Kidney epithelial cell (primary cell): ENCODE measurements around the gene NOL11. TPM values are rescaled to one million over a fixed set of nuclear protein-coding genes. Genes with fewer than 3 reads are reported as not detected.
"Not testable (repeated sequence)": the region's sequence is repeated elsewhere in the genome, so short reads cannot be mapped to it uniquely, and the experiment has no call there.

Experiments
- DNase-seq: peaks from one replicate; pipeline ENCODE4 v3.0.0-alpha.2; 2010; ENCODE audit warnings: low read depth
- H3K27me3 ChIP-seq: 2 replicates; pipeline ENCODE4 v1.6.0; 2011; ENCODE audit warnings: low read length; ENCODE audit not compliant: control insufficient read depth, insufficient read depth
- H3K36me3 ChIP-seq: 2 replicates; pipeline ENCODE4 v1.5.1; 2011; ENCODE audit warnings: low read length; ENCODE audit not compliant: control insufficient read depth, insufficient read depth
- H3K4me3 ChIP-seq: 2 replicates; pipeline ENCODE4 v1.5.1; 2011; ENCODE audit warnings: low read depth, mild to moderate bottlenecking, control low read depth, low read length
- total RNA-seq: library from RNA; depleted of rRNA; stranded (reverse); fragments of >200 nt; gene quantifications from 2 replicates; pipeline ENCODE4 v1.2.3, GENCODE V29; 2015
- TF ChIP-seq, protein P1 (sequence below): IDR thresholded peaks from 2 replicates; pipeline ENCODE4 v1.5.1; 2011; ENCODE audit warnings: mild to moderate bottlenecking, moderate library complexity, low read length, control low read depth, inconsistent platforms; ENCODE audit not compliant: insufficient read depth, poor library complexity, severe bottlenecking

The NOL11 gene
- total RNA-seq, 1 donor from 2014 or later: 35.8 TPM

DNA sequence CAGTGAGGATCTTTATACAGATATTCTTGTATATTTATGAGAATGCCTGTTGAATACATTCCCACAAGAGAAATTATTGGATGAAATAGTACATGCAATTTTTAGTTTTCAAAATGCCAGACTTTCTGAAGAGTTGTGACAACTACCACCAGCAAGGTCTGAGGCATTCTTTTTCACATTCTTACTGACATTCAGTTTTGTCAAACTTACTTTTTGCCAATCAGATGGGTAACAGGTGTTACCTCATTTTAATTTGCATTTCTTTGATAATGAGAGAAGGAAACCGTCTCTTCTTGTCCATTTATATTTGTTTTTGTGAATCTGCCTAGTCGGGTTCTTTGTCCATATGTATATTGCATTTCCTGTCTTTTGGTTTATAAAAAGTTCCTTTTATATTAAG lies 24.3 kb downstream of the NOL11 start:
- no peak for DNase-seq
- H3K36me3 ChIP-seq: no peaks in the 10 kb centered on the region
- TF ChIP-seq, protein P1, sequence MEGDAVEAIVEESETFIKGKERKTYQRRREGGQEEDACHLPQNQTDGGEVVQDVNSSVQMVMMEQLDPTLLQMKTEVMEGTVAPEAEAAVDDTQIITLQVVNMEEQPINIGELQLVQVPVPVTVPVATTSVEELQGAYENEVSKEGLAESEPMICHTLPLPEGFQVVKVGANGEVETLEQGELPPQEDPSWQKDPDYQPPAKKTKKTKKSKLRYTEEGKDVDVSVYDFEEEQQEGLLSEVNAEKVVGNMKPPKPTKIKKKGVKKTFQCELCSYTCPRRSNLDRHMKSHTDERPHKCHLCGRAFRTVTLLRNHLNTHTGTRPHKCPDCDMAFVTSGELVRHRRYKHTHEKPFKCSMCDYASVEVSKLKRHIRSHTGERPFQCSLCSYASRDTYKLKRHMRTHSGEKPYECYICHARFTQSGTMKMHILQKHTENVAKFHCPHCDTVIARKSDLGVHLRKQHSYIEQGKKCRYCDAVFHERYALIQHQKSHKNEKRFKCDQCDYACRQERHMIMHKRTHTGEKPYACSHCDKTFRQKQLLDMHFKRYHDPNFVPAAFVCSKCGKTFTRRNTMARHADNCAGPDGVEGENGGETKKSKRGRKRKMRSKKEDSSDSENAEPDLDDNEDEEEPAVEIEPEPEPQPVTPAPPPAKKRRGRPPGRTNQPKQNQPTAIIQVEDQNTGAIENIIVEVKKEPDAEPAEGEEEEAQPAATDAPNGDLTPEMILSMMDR: no peak
- no peaks in the 10 kb centered on the region for H3K27me3 ChIP-seq
- no peak overlapping the region for H3K4me3 ChIP-seq

DNA sequence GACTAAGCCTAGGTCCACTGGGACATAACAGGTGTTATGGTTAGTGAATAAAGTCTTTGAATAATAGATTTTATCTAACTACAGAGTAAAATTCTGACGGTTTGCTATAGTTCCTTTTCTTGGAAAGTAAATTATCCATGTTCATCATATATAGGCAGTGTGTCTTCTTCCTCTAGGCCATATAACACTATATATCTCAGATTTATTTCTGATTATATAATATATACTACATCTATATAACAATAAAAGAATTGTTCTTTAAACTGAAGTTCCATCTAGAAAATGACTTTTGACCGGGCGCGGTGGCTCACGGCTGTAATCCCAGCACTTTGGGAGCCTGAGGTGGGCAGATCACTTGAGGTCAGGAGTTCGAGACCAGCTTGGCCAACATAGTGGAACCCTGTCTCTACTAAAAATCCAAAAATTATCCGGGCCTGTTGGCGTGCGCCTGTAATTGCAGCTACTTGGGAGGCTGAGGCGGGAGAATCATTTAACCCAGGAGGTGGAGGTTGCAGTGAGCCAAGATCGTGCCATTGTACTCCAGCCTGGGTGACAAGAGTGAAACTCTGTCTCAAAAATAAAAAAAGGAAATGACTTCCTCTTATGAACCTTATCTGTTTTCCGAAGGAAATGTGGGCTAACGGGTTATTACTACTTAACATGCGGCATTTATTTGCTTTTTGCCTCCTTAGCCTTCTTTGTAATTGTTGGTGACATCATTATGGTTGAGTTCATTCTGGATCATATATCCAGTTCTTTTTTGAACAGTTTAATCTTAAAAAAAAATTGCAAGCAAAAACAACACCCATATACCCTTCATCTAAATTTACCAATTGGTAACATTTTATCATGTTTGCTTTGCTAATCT lies 29.2 kb downstream of the NOL11 start:
- Histone ChIP-seq H3K27me3 (no peaks in the 10 kb centered on the region), H3K4me3 (no peak overlapping the region), H3K36me3 (no peaks in the 10 kb centered on the region)
- no peak for DNase-seq
- TF ChIP-seq, protein P1: no peak

DNA sequence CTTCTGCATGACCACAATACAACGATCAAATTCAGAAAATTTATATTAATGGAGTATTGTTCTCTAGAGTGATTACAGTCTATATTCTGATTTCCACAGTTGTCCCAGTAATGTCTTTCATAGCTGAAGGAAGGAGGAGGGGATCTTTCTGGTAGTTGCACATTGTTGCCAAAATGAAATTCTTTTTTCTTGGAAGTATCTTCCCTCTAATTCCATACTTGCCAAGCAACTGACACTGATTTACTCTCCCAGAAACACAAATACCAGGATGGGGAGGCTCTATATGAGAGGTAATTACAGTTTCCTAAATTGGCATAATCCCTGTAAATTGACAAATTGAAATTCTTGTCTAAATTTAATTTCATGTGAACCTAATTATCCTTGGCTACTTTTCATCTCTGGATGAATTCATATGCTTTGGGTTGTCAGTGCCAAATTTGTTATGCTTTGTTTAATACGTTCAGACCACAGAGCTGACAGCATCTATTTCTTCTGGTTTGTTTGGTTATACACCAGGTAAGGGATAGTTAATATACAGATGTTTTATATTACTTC lies 30.0 kb downstream of the NOL11 start:
- no peaks in the 10 kb centered on the region for H3K27me3 ChIP-seq
- no peak for DNase-seq
- TF ChIP-seq, protein P1: no peak
- H3K4me3 ChIP-seq: no peak overlapping the region
- no peaks in the 10 kb centered on the region for H3K36me3 ChIP-seq

DNA sequence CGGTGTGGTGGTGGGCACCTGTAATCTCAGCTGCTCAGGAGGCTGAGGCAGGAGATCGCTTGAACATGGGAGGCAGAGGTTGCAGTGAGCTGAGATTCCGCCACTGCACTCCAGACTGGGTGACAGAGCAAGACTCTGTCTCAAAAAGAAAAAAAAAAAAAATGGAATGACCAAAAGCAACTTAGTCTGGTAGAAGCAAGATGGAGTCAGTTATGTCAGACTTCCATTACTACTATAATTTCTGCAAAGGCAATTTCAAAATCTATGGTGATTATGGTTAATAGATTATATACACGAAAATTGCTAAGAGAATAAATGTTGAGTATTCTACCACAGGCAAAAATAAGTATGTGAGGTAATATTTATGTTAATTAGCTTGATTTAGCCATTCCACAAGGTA lies 32.3 kb downstream of the NOL11 start:
- Histone ChIP-seq H3K27me3 (no peaks in the 10 kb centered on the region), H3K36me3 (no peaks in the 10 kb centered on the region), H3K4me3 (no peak overlapping the region)
- TF ChIP-seq, protein P1: no peak
- DNase-seq: no peak

DNA sequence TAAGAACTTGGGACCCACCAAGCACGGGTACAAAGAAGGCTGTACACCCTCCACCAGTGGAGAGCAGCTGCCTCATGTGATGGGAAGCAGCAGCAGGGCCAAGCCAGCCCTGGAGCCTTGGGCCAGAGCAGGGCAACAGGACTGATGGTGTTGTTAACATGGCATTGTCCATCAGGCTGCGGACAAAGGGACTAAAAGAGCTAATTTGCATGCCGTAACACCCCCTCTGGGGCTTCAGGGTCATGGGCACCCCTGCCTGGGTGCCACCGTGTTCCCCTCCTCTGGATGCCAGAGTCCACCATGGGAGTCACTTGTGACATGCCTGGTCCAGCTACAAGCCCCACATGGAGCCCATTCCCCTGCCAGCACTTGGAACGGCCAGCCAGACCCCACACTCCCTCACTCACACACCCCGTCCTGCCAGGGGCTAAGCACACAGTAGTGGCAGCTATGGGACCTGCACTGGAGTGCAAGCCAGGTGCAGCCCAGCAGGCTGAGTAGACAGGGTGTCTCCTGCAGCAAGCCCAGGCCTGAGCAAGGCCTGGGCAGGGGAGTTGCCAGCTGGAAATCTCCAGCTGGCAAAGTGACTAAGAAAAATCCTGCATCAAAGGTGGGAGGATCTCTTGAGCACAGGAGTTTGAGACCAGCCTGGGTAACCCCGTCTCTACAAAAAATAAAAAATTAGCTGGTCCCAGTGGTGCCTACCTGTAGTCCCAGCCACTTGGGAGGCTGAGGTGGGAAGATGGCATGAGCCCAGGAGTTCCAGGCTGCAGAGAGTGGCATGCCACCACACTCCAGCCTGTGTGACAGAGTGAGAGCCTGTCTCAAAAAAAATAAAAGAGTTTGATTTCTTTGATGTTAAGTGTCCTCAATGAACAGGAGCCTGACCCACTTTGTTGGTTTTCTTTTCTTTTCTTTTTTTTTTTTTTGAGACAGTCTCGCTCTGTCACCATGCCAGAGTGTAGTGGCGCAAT lies 33.7 kb downstream of the NOL11 start:
- no peaks in the 10 kb centered on the region for H3K36me3 ChIP-seq
- H3K27me3 ChIP-seq: no peaks in the 10 kb centered on the region
- H3K4me3 ChIP-seq: no peak overlapping the region
- no peak for DNase-seq
- TF ChIP-seq, protein P1: no peak

DNA sequence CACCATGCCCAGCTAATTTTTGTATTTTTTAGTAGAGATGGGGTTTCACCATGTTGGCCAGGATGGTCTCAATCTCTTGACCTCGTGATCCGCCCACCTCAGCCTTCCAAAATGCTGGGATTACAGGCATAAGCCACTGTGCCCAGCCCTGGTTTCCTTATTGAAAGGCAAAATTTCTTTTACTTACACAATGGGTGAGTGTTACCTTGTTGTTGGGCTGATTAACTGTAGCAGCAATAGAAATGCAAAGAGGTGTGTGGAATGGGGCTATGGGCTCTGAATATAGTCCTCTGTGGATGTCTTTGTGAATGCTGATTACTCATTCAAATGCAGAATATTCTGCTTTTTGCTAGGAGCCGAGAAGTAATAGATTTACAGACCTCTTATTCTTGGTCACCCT lies 34.4 kb downstream of the NOL11 start:
- DNase-seq, H3K4me3 ChIP-seq, H3K36me3 ChIP-seq, H3K27me3 ChIP-seq: not testable (repeated sequence)
